Effector CD8-positive, alpha-beta T cell (primary cell): ENCODE measurements around the gene HBQ1.
A peak's percentile ranks its signal among the peaks of the same experiment; 100 is the strongest.
"Not testable (repeated sequence)": the region's sequence is repeated elsewhere in the genome, so short reads cannot be mapped to it uniquely, and the experiment has no call there.

Source experiments
- DNase-seq: peaks from one replicate; lab custom pipeline; 2025; lab: John Stamatoyannopoulos, UW
- total RNA-seq, 4 experiments: gene quantifications; one replicate each; lab custom pipeline; 2026; lab: John Stamatoyannopoulos, UW

The HBQ1 gene
- total RNA-seq, result 0 to 0.37 (median 0.10) reads per million in 4 experiments

DNA sequence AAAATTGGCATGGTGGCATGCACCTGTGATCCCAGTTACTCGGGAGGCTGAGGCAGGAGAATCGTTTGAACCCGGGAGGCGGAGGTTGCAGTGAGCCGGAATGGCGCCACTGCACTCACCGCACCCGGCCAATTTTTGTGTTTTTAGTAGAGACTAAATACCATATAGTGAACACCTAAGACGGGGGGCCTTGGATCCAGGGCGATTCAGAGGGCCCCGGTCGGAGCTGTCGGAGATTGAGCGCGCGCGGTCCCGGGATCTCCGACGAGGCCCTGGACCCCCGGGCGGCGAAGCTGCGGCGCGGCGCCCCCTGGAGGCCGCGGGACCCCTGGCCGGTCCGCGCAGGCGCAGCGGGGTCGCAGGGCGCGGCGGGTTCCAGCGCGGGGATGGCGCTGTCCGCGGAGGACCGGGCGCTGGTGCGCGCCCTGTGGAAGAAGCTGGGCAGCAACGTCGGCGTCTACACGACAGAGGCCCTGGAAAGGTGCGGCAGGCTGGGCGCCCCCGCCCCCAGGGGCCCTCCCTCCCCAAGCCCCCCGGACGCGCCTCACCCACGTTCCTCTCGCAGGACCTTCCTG lies at the start of gene HBQ1:
HBQ1 (plus strand) TSS at position 359 of the 575 bp plus-strand sequence; CDS start at position 387, 28 bp downstream.
- DNase-seq, result peak; percentile 31

GRCh38 chr16:130533-131173 lies 49.6 kb upstream of the HBQ1 start:
- DNase-seq, result no peak

- DNase-seq, result no peak
Measured at GRCh38 chr16:132120-132519, 48.1 kb upstream of the HBQ1 start.

GRCh38 chr16:133716-134115 lies 46.5 kb upstream of the HBQ1 start:
- DNase-seq, result no peak

DNA sequence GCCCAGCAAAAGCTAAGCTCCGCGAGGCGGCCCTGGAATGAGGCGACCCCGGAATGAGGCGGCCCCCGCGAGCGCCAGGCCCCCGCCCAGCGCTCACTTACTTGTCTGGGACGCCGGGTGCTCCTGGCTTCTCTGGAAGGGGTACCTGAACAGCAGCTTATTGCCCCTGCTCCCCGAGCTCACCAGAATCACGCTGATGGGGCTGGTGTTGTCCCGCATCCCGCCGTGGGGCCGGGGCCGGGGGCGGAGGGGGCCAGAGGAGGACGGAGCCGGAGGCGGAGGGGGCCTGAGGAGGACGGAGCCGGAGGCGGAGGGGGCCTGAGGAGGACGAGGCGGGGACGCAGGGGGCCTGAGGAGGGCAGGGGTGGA lies 42.2 kb upstream of the HBQ1 start:
- peak; percentile 15 for DNase-seq

DNA sequence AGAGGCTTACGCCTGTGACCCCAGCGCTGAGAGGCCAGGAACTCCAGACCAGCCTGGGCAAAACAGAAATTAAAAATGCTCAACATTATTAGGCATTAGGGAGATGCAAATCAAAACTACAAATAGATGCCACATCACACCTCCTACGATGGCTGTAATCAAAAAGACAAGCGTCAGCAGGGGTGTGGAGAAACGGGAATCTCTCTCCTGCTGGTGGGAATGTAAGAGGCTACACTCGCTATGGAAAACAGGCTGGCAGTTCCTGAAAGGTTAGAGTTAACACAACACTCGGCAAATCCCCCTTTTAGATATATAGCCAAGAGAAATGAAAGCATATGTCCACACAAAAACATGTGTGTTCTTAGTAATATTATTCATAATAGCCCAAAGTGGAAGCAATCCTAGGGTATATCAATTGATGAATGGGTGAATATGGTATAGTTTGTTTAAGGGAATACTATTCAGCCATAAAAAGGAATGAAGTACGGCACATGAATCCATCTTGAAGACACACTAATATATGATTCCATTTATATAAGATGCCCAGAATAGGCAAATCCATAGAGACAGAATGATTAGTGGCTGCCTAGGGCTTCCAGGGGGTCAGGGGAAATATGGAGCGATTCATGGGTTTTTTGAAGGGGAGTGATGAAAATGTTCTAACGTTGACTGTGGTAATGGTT lies 39.9 kb upstream of the HBQ1 start:
- no peak for DNase-seq

DNA sequence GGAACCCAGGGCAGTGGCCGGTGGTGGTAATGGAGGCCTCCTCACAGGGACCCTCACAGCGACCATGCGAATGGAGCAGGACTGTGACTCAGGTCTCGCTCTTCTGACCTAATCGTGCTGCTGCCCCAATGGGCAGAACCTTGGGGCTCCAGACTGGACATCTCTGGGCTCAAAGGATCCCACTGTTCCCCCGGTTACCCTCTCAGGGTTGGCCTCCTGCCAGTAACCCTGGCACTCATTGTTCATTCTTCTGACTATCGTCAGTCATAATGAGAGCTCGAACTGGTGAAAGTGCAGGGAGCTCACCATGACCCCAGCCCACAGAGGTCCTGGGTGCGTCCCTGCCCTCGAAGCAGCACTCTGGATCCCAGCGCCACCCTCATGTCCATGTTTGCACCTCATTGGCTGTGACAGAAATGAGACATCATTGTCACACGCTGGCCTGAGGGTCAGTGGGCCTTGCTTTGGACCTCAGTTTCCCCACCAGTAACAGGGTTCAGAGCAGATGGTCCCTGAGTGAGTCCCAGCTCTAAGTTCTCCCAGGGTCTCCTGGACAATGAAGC lies 37.8 kb upstream of the HBQ1 start:
- no peak for DNase-seq

DNA sequence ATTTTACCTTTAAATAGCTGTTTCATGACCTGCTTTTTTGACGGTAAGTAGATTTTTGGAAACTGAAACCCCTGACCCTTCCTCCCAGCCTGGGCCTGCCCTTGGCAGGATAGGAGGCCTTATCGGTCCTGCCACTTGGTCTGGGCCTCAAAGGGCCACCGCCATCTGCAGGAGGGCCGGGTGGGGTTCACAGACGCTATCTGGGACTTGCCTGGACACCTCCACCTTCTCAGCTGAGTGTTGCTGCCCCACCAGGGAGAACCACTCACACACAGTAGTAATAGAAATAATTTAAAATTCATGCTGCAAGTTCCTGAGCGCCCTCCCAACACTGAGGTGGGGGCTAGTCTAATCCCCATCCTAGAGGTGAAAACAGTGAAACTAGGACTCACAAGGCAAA lies 37.2 kb upstream of the HBQ1 start:
- DNase-seq, result no peak

DNA sequence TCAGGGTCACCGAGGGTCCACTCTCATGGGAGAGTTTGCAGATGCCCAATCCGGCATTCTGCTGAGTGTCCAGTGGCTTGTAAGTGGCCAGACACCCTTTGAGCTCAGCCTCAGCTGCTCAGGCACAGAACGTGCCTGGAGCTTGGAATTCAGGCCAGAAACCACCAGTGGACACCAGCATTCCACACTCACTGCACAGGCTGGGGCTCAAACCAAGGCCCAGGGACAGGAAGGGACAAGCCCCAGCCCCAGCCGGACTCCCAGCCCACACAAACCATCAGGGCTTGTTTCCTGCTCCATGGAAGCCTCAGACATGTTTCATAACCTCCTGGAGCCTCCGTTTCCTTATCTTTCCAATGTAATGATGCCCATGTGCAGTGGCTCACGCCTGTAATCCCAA lies 36.8 kb upstream of the HBQ1 start:
- no peak for DNase-seq

DNA sequence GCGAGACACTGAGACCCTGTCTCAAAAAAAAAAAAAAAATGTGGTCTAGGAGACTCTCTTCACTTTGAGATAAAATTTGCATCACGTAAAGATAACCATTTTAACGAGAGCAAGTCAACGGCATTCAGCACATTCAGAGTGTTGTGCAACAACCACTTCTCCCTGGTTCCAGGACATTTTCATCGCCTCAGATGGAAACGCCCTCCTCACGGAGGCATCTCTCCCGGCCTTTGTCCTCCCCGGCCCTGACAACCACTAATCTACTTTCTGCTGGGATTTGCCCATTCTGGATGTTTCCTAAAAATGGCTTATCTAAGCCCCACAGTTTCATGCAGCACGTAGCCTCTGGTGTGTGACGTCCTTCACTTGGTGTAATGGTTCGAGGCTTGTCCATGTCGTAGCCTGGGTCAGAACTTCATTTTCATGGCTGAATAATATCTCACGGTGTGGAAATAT lies 35.4 kb upstream of the HBQ1 start:
- DNase-seq, result no peak

- DNase-seq, result no peak
Measured at GRCh38 chr16:146646-147045, 33.6 kb upstream of the HBQ1 start.

DNA sequence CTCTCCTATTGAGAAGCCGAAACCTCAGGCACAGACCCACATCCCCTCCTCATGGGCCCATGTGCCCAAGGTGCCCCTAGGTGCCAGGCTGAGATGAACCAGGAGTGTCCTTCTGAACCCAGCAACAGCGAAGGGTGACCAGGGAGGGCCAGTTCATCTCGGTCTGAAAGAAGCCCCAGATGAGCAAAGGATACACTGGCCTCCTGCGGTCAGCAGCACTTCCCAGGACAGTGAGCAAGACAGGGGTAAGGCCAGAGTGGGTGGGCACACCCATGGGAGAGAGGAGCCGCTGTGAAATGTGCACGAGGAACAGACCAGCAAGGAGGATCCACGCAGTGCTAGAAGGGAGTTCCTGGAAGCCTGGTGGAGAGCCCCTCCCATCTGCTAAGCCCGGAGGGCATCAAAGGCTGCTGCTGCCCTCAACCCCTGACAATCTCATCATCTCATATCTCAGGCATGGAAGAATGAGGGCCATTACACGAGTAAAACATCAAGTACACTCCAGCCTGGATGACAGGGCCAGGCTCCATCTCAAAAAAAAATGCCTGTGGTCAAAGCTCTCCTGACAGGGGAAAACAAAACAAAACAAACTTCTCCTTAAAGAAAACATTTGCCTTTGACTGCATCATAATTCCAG lies 31.1 kb upstream of the HBQ1 start:
- DNase-seq, result no peak

GRCh38 chr16:152141-153128 lies 27.8 kb upstream of the HBQ1 start, which contains the start of gene HBZ:
Gene HBZ (plus strand): TSS chr16:152644. CDS start chr16:152910, 266 bp downstream.
- no peak for DNase-seq

DNA sequence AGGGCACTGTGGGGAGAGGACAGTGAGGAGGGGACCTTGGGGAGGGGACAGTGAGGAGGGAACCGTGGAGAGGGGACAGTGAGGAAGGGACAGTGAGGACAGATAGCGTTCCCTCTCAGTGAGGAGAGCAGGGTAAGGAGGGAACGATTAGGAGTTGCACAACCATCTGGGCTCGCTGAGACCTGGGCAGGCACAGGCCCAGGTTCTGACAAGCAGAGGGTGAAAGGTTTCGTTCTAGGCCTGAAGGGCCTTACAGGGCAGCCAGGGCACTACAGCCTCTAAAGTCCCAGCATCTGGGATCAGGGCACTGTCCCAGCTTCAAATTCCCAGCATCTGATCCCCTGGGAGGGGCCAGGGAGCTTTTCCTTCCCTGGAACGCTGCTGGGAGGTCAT lies 27.1 kb upstream of the HBQ1 start:
- not testable (repeated sequence) for DNase-seq

DNA sequence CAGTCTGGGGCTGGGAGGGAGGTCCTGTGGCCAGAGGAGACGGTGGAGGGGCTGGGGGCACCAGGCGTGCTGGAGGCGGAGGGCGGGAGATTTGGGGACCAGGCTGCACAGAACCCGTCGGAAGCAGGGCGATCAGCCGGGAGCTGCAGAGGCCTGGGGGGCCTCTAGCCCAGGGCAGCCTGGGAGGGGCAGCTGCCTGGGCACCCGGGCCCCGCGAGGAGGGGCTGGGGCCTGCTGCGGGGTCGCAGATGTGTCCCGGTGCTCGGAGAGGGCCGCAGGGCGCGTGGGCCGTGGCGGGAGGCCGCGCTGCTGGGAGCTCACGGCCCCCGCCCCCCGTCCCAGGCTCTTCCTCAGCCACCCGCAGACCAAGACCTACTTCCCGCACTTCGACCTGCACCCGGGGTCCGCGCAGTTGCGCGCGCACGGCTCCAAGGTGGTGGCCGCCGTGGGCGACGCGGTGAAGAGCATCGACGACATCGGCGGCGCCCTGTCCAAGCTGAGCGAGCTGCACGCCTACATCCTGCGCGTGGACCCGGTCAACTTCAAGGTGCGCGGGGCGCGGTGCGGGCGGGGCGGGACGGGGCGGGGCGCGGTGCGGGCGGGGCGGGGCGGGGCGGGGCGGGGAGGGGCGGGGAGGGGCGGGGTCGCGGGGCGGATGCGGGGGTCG lies 26.6 kb upstream of the HBQ1 start:
- not testable (repeated sequence) for DNase-seq

GRCh38 chr16:154217-155030 lies 25.8 kb upstream of the HBQ1 start:
- DNase-seq, result no peak

GRCh38 chr16:155031-155398 lies 25.2 kb upstream of the HBQ1 start:
- DNase-seq, result no peak

DNA sequence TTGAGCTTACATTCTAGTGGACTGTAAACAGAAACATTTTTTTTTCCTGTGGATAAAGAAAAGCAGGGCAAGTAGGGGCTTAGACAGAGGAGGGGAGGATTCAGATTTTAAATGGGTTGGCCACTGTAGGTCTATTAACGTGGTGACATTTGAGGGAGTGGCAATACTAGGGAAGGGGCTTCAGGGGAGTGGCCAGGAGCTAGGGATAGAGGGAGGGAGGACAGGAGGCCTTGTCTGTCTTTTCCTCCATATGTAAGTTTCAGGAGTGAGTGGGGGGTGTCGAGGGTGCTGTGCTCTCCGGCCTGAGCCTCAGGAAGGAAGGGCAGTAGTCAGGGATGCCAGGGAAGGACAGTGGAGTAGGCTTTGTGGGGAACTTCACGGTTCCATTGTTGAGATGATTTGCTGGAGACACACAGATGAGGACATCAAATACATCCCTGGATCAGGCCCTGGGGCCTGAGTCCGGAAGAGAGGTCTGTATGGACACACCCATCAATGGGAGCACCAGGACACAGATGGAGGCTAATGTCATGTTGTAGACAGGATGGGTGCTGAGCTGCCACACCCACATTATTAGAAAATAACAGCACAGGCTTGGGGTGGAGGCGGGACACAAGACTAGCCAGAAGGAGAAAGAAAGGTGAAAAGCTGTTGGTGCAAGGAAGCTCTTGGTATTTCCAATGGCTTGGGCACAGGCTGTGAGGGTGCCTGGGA lies 21.0 kb upstream of the HBQ1 start:
- no peak for DNase-seq

GRCh38 chr16:160242-160641 lies 20.0 kb upstream of the HBQ1 start:
- not testable (repeated sequence) for DNase-seq
